Lower lobe of right lung (tissue), 2 donors: ENCODE data around the gene PCMTD2. TPM values are rescaled to one million over a fixed set of nuclear protein-coding genes. Genes with fewer than 3 reads are reported as not detected.

Experiments used
- ATAC-seq, 2 donors: fragments of 200-7000 bp; cut with Tn5 transposase; one replicate each; pipeline ENCODE4 v1.9.1; 2020 to 2022; ENCODE audit warnings: mild to moderate bottlenecking in 2 of 2, moderate library complexity in 2 of 2
- DNase-seq: peaks from one replicate; pipeline ENCODE4 v3.0.0-alpha.2; 2020
- H3K27ac ChIP-seq: fragments of 200-600 bp; one replicate; pipeline ENCODE4 v1.8.0; 2022
- H3K27me3 ChIP-seq: fragments of 200-600 bp; one replicate; pipeline ENCODE4 v1.8.0; 2022; ENCODE audit warnings: low read depth
- H3K36me3 ChIP-seq: fragments of 200-600 bp; one replicate; pipeline ENCODE4 v1.8.0; 2022; ENCODE audit warnings: mild to moderate bottlenecking
- H3K4me1 ChIP-seq: fragments of 200-600 bp; one replicate; pipeline ENCODE4 v1.8.0; 2022
- H3K4me3 ChIP-seq: fragments of 200-600 bp; one replicate; pipeline ENCODE4 v1.8.0; 2022; ENCODE audit warnings: mild to moderate bottlenecking
- H3K9me3 ChIP-seq: fragments of 200-600 bp; one replicate; pipeline ENCODE4 v1.8.0; 2022
- intact Hi-C: fragments of 100-400 bp; cut with DNase I; formaldehyde crosslinking; loops from one replicate; pipeline ENCODE4 v1.11.0; 2022
- total RNA-seq: library from RNA; stranded (reverse); fragmentation: NEBNext Ultra II Directional; extraction: Animal tissue kit (Norgen Biotek cat#: 25700); gene quantifications from one replicate; pipeline ENCODE4 v1.2.1, GENCODE V29; 2021
- TF ChIP-seq, protein P1 (sequence below): fragments of 200-600 bp; IDR thresholded peaks from one replicate; pipeline ENCODE4 v1.8.0; 2022; ENCODE audit warnings: antibody characterized with exemption, mild to moderate bottlenecking
- donor health status: DM: no; HTN: yes; CAD: no; lungs with severe emphysema.

Gene PCMTD2
- total RNA-seq, 1 donor from 2014 or later: 65.8 TPM

DNA sequence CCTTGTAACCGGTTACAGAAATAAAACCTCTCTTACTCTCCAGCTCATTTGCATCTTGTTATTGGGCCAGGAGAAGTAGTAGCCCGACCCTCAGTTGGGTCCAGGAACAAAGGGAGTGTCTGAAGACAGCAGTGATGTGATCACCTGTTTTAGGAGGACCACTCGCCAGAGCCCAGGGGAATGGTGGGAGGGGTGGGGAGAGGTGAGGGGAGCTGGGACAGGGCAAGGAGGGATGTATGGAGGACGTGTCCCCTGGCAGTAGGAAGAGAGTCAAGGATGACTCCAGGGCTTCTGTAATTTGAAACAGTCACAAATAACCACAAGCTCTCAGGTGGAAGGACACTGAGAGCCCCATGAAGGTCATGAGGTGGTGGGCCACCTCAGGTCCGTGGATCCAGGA, 1.4 kb upstream of the PCMTD2 start:
- Histone ChIP-seq H3K36me3 (no peaks in the 10 kb centered on the region), H3K27me3 (no peaks in the 10 kb centered on the region), H3K9me3 (no peaks in the 10 kb centered on the region), H3K27ac (no peak overlapping the region), H3K4me3 (no peak overlapping the region), H3K4me1 (peaks cover 29% of the 10 kb centered on the region)
- DNase-seq: no peak
- ATAC-seq: no peak
- TF ChIP-seq, protein P1, sequence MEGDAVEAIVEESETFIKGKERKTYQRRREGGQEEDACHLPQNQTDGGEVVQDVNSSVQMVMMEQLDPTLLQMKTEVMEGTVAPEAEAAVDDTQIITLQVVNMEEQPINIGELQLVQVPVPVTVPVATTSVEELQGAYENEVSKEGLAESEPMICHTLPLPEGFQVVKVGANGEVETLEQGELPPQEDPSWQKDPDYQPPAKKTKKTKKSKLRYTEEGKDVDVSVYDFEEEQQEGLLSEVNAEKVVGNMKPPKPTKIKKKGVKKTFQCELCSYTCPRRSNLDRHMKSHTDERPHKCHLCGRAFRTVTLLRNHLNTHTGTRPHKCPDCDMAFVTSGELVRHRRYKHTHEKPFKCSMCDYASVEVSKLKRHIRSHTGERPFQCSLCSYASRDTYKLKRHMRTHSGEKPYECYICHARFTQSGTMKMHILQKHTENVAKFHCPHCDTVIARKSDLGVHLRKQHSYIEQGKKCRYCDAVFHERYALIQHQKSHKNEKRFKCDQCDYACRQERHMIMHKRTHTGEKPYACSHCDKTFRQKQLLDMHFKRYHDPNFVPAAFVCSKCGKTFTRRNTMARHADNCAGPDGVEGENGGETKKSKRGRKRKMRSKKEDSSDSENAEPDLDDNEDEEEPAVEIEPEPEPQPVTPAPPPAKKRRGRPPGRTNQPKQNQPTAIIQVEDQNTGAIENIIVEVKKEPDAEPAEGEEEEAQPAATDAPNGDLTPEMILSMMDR: no peak
- intact Hi-C loops: no loop called here

DNA sequence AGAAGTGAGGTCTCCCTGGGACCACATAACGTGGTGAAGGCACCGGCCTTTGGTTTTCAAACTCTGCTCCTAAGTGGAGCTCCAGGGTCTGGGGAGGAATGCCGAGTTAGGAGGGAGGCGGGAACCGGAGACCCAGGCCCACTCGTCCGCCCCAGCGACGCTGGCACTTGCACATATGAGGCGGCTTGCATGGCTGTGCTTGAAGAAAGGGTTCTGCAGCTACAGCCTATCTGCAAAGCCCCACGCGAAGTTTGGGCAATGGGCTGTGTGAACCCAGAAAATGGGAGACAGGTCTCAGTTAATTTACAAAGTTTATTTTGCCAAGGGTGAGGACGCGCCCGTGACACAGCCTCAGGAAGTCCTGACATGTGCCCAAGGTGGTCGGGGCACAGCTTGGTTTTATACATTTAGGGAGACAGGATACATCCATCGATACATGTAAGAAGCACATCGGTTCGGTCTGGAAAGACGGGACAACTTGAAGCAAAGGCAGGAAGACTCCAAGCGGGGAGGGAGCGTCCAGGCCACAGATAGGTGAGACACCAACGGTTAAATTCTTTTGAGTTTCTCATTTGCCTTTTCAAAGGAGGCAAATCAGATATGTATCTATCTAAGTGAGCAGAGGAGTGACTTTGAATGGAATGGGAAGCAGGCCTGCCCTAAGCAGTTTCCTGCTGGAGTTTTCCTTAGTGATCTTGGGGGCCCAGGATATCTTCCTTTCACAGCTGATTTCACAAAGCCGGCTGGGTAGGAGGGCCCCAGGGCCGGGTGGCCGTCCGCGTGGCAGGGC, 782 bp upstream of the PCMTD2 start:
- no peaks in the 10 kb centered on the region for H3K27me3 ChIP-seq
- no peaks in the 10 kb centered on the region for H3K9me3 ChIP-seq
- H3K4me1 ChIP-seq: peaks cover 30% of the 10 kb centered on the region
- ATAC-seq (no peak), DNase-seq (no peak)
- peak overlapping the region; percentile 86 for H3K27ac ChIP-seq
- TF ChIP-seq, protein P1: no peak
- intact Hi-C loops: no loop called here
- peak overlapping the region; percentile 74 for H3K4me3 ChIP-seq
- no peaks in the 10 kb centered on the region for H3K36me3 ChIP-seq

DNA sequence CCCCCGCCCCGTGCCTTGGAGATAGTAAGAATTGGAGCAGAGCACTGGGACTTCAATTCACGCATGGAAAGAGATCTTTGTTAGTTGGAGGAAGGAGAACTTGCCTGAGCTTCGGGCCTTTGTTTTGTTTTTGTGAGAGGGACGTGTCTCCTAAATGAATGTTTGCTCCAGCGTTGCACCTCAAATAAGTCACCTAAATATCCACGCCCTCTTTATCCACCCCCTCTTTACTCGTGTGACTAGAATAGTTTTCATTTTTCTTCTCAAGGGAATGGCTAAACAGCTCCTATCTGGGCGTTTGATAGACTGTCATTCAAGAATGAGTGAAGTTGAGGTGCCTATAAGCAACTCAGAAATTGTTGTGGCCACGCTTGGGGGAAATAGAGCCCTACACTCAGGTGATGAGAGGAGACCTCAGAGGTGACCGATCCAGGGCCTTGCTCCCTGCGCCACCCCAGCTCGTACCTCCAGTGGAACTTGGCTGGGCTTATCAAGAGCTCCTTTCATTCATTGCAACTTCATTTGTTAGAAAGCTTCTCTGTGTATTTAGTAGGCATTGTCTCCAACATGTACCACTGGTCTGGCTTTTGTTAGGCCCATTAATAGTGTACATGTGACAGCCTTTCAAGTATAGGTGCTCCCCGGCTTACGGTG, 861 bp downstream of the PCMTD2 start:
- Histone ChIP-seq H3K4me3 (peak overlapping the region; percentile 74), H3K27me3 (no peaks in the 10 kb centered on the region), H3K9me3 (no peaks in the 10 kb centered on the region), H3K27ac (peak overlapping the region; percentile 86), H3K4me1 (peaks cover 46% of the 10 kb centered on the region), H3K36me3 (peaks cover 11% of the 10 kb centered on the region)
- no peak for DNase-seq
- intact Hi-C loops: no loop called here
- TF ChIP-seq, protein P1: no peak
- ATAC-seq: no peak

DNA sequence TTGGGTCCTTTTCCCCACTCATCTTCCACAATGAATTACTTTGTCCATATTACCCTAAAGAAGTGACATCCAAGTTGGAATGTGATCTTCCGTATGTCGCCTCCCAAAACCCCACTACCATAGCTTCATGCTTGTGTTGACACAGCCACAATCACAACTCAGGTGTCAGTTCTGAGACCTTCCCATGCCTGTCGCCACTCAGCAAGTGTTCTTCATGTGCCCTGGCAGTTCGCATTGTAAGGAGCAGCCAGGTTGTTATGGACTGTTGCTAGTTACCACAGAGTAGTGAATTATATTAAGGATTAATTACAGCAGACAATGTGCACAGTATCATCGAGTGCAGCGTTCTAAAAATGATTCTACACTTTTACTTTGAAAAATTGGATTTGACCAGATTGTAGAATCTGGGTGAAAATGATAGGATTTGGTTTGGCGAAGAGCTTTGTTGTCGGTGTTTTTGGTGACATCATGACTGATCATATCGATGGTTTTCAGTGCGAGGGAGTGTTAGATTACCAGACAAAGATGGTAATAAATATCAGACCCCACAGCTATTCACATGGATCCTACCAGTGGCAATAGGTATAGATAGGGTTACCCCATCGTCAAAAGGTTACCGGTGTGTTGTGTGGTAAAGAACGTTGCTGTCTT, 1.7 kb downstream of the PCMTD2 start:
- Histone ChIP-seq H3K27me3 (no peaks in the 10 kb centered on the region), H3K4me3 (peak overlapping the region; percentile 74), H3K27ac (no peak overlapping the region), H3K36me3 (peaks cover 12% of the 10 kb centered on the region), H3K4me1 (peaks cover 49% of the 10 kb centered on the region), H3K9me3 (no peaks in the 10 kb centered on the region)
- ATAC-seq (no peak), DNase-seq (no peak)
- TF ChIP-seq, protein P1: no peak
- intact Hi-C loops: no loop called here

DNA sequence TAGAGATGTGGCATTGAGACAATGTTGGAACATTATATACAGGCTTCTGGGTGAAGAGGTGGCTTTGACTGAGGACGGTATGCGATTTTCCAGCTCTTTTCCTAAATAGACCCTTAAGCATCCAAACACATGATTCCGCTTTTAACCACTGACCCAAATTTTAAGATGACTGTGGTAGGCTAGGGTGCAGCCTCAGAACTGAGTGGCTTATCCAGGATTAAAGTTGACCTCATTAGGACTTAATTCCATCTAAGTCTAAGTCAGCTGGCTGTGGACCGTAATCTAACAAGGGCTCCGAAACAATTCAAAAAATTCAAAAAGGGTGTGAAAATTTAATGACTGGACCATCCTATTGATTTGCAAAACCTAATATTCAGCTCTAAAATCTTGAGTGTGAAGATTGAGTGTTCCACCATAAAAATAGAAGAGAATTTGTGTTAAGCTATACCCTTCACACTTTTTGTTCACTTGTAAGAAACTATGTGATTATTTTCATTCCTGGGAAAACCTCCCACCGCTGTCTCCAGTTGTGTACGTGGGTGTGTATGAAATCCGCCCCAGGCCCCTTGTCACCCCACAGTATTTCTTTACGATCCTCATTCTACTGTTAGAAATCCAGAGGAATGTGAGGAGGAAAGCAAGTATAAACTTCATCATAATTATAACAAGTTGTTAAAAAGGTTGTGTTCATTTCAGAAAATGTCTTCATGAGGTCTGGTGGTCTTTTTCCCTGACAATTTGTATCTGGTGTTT, 2.7 kb downstream of the PCMTD2 start:
- Histone ChIP-seq H3K9me3 (no peaks in the 10 kb centered on the region), H3K36me3 (peaks cover 12% of the 10 kb centered on the region), H3K4me3 (no peak overlapping the region), H3K27ac (no peak overlapping the region), H3K4me1 (peaks cover 49% of the 10 kb centered on the region), H3K27me3 (no peaks in the 10 kb centered on the region)
- intact Hi-C loops: no loop called here
- TF ChIP-seq, protein P1: no peak
- DNase-seq (no peak), ATAC-seq (no peak)
